SK-N-SH treated with all-trans-retinoic acid at 6 μM for 48 hours (cell line): ENCODE results near the gene RNF144A.

ENCODE experiments used
- ATAC-seq: fragments of 200-7000 bp; cut with Tn5 transposase; 3 replicates; pipeline ENCODE4 v1.9.1; 2020; ENCODE audit warnings: mild to moderate bottlenecking, moderate library complexity
- ARNTL ChIP-seq: fragments of 450-650 bp; formaldehyde crosslinking; IDR thresholded peaks from 2 replicates; pipeline ENCODE4 v1.5.0; 2020; ENCODE audit warnings: low read depth, mild to moderate bottlenecking, moderate library complexity, borderline replicate concordance
- BACH2 ChIP-seq: fragments of 250-450 bp; sonication (Bioruptor Pico); IDR thresholded peaks from 2 replicates; pipeline ENCODE4 v1.9.0; 2021; ENCODE audit warnings: mild to moderate bottlenecking, borderline replicate concordance
- CREB5 ChIP-seq: fragments of 250-450 bp; sonication (Bioruptor Pico); IDR thresholded peaks from 2 replicates; pipeline ENCODE4 v1.5.1; 2020; ENCODE audit warnings: low read depth, mild to moderate bottlenecking, moderate library complexity
- CSDC2 ChIP-seq: fragments of 250-450 bp; sonication (Bioruptor Pico); IDR thresholded peaks from 2 replicates; pipeline ENCODE4 v1.5.0; 2020; ENCODE audit warnings: mild to moderate bottlenecking, moderate library complexity
- CSRNP3 ChIP-seq: fragments of 250-450 bp; sonication (Bioruptor Pico); IDR thresholded peaks from 2 replicates; pipeline ENCODE4 v1.5.1; 2021; ENCODE audit warnings: mild to moderate bottlenecking, moderate library complexity
- ESRRG ChIP-seq: fragments of 250-450 bp; sonication (Bioruptor Pico); IDR thresholded peaks from 2 replicates; pipeline ENCODE4 v1.6.1; 2021; ENCODE audit warnings: mild to moderate bottlenecking
- GLIS3 ChIP-seq: fragments of 250-450 bp; sonication (Bioruptor Pico); IDR thresholded peaks from 2 replicates; pipeline ENCODE4 v1.5.0; 2020; ENCODE audit warnings: mild to moderate bottlenecking, moderate library complexity
- ISL1 ChIP-seq: fragments of 250-450 bp; sonication (Bioruptor Pico); IDR thresholded peaks from 2 replicates; pipeline ENCODE4 v2.1.2; 2022; ENCODE audit warnings: mild to moderate bottlenecking, moderate library complexity
- OSR1 ChIP-seq: fragments of 250-450 bp; sonication (Bioruptor Pico); IDR thresholded peaks from 2 replicates; pipeline ENCODE4 v1.8.0; 2022; ENCODE audit warnings: moderate library complexity, mild to moderate bottlenecking, inconsistent platforms
- PATZ1 ChIP-seq: fragments of 250-450 bp; sonication (Bioruptor Pico); IDR thresholded peaks from 2 replicates; pipeline ENCODE4 v1.8.0; 2020; ENCODE audit warnings: mild to moderate bottlenecking, moderate library complexity, borderline replicate concordance
- POU6F1 ChIP-seq: fragments of 250-450 bp; sonication (Bioruptor Pico); IDR thresholded peaks from 2 replicates; pipeline ENCODE4 v1.8.0; 2021; ENCODE audit warnings: low read depth, mild to moderate bottlenecking, moderate library complexity, borderline replicate concordance
- PPARA ChIP-seq: fragments of 250-450 bp; sonication (Bioruptor Pico); IDR thresholded peaks from 2 replicates; pipeline ENCODE4 v1.5.0; 2020; ENCODE audit warnings: mild to moderate bottlenecking, borderline replicate concordance
- RARB ChIP-seq: fragments of 250-450 bp; sonication (Bioruptor Pico); IDR thresholded peaks from 2 replicates; pipeline ENCODE4 v1.8.0; 2021; ENCODE audit warnings: mild to moderate bottlenecking, moderate library complexity
- SNAI2 ChIP-seq: fragments of 250-450 bp; sonication (Bioruptor Pico); IDR thresholded peaks from 2 replicates; pipeline ENCODE4 v1.5.0; 2020; ENCODE audit warnings: mild to moderate bottlenecking, moderate library complexity
- TCF4 ChIP-seq: fragments of 250-450 bp; sonication (Bioruptor Pico); IDR thresholded peaks from 2 replicates; pipeline ENCODE4 v1.8.0; 2021; ENCODE audit warnings: mild to moderate bottlenecking, moderate library complexity, borderline replicate concordance
- TOX ChIP-seq: fragments of 250-450 bp; sonication (Bioruptor Pico); IDR thresholded peaks from 2 replicates; pipeline ENCODE4 v1.8.0; 2021; ENCODE audit warnings: mild to moderate bottlenecking, moderate library complexity, borderline replicate concordance
- TSHZ2 ChIP-seq: fragments of 250-450 bp; sonication (Bioruptor Pico); IDR thresholded peaks from 2 replicates; pipeline ENCODE4 v1.5.0; 2020; ENCODE audit warnings: mild to moderate bottlenecking, moderate library complexity
- ZC3H10 ChIP-seq: fragments of 250-450 bp; sonication (Bioruptor Pico); IDR thresholded peaks from 2 replicates; pipeline ENCODE4 v1.5.1; 2021; ENCODE audit warnings: mild to moderate bottlenecking, moderate library complexity
- ZFP3 ChIP-seq: fragments of 250-450 bp; sonication (Bioruptor Pico); IDR thresholded peaks from 2 replicates; pipeline ENCODE4 v1.5.0; 2020; ENCODE audit warnings: mild to moderate bottlenecking, moderate library complexity
- ZFP30 ChIP-seq: fragments of 450-650 bp; formaldehyde crosslinking; IDR thresholded peaks from 2 replicates; pipeline ENCODE4 v1.5.0; 2022; ENCODE audit warnings: mild to moderate bottlenecking, moderate library complexity
- ZNF565 ChIP-seq: fragments of 450-650 bp; formaldehyde crosslinking; conservative IDR thresholded peaks from 2 replicates; pipeline ENCODE4 v1.5.0; 2020; ENCODE audit warnings: low read depth, mild to moderate bottlenecking, moderate library complexity
- ZNF70 ChIP-seq: fragments of 450-650 bp; formaldehyde crosslinking; IDR thresholded peaks from 2 replicates; pipeline ENCODE4 v1.5.0; 2020; ENCODE audit warnings: mild to moderate bottlenecking, moderate library complexity
- ZNF8 ChIP-seq: fragments of 450-650 bp; formaldehyde crosslinking; IDR thresholded peaks from 2 replicates; pipeline ENCODE4 v1.5.0; 2020; ENCODE audit warnings: mild to moderate bottlenecking, moderate library complexity

Gene RNF144A

GRCh38 chr2:6956566-6956965 lies 39.4 kb downstream of the RNF144A start:
- no peak for ATAC-seq
- TF ChIP-seq ZFP3: no peak
- no peak for TF ChIP-seq ISL1 (CRISPR knock-in tag)
- TF ChIP-seq POU6F1 (CRISPR knock-in tag): no peak
- TF ChIP-seq PATZ1 (CRISPR knock-in tag): no peak
- no peak for TF ChIP-seq ESRRG
- no peak for TF ChIP-seq SNAI2
- TF ChIP-seq TCF4 (CRISPR knock-in tag): no peak
- TF ChIP-seq CSDC2 (CRISPR knock-in tag): no peak
- no peak for TF ChIP-seq ZNF70 (CRISPR knock-in tag)
- no peak for TF ChIP-seq ZFP30 (CRISPR knock-in tag)
- no peak for TF ChIP-seq CSRNP3 (CRISPR knock-in tag)
- no peak for TF ChIP-seq BACH2 (CRISPR knock-in tag)
- TF ChIP-seq ZNF565: no peak
- no peak for TF ChIP-seq RARB
- no peak for TF ChIP-seq TOX (CRISPR knock-in tag)

GRCh38 chr2:6957031-6957714 lies 40.0 kb downstream of the RNF144A start:
- no peak for ATAC-seq
- TF ChIP-seq PATZ1 (CRISPR knock-in tag) (no peak), OSR1 (CRISPR knock-in tag) (no peak), PPARA (CRISPR knock-in tag) (no peak), GLIS3 (no peak), TOX (CRISPR knock-in tag) (no peak), ZNF70 (CRISPR knock-in tag) (no peak), BACH2 (CRISPR knock-in tag) (no peak), TSHZ2 (CRISPR knock-in tag) (no peak), ZNF565 (no peak), ARNTL (no peak), SNAI2 (no peak), ESRRG (no peak), ISL1 (CRISPR knock-in tag) (no peak), CREB5 (no peak), ZNF8 (CRISPR knock-in tag) (no peak), ZC3H10 (CRISPR knock-in tag) (no peak), POU6F1 (CRISPR knock-in tag) (no peak), ZFP30 (CRISPR knock-in tag) (no peak), RARB (no peak), CSDC2 (CRISPR knock-in tag) (no peak)
- TF ChIP-seq, all 23 proteins: peak for 0
